Activated T-cell treated with anti-CD3 and anti-CD28 coated beads for 24 hours (primary cell): ENCODE measurements around the gene CIBAR2.

Experiments used
- DNase-seq: peaks from one replicate; pipeline ENCODE4 v3.0.0-alpha.2; 2020; ENCODE audit warnings: low read depth

The CIBAR2 gene

DNA sequence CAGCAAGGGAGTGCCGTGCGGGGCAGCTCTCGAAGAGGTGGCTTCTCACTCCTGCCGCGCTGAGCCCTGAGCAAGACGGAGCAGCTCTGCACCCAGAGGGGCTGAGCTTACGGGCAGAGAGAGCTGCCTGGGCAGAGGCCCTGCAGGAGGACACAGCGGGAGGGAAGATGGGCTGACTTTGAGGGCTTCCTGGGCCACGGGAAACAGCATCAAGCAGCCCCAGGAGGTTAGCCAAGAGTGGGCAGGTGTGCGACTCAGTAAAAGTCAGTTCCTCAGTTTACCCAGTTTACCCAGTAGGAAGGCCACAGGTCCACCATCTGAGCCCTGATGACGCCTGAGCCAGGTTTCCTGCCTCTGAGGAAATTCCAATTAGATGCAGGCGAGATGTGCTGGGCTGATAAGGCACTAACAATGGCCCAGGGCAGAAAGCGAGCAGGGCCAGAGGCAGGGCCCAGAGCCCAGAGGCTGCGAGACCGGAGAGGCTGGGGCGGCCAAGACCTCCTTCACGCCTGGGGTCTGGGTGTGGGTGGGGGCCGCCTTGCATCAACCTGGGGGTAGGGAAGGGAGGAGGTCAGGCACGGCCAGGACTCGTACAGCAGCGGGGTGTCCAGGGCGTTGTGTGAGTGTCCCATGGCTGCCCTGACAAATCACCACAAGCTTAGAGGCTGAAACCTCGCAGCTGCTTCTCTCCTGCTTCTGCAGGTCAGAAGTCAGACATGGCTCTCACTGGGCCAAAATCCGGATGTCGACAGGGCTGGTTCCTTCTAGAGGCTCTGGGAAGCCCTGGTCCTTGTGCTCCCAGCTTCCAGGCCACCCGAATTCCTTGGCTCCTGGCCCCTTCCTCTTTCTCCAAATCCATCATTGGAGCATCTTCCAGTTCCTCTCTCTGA, 32.0 kb upstream of the CIBAR2 start:
- DNase-seq: no peak

DNA sequence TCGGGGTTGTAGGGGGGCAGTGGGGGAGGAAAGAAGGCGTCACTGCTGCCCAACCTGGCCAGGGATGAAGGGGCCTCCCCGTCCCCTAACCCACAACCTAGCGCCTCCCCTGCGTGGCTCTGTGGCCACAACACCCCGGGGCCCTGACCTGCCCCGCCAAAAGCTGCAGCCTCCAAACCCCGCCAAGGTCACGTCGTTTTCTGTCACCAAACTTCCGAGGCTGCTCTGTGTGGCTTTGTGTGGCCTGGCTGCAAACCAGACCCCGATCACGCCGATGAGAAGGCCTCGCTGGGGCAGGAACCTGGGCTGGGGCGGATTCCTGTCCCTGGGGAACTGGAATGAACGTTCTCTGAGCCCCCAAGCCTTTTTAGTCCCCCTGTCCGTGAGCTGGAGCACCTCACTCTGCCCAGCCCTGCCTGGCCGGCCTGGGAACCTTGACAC, 30.5 kb upstream of the CIBAR2 start:
- DNase-seq: no peak

DNA sequence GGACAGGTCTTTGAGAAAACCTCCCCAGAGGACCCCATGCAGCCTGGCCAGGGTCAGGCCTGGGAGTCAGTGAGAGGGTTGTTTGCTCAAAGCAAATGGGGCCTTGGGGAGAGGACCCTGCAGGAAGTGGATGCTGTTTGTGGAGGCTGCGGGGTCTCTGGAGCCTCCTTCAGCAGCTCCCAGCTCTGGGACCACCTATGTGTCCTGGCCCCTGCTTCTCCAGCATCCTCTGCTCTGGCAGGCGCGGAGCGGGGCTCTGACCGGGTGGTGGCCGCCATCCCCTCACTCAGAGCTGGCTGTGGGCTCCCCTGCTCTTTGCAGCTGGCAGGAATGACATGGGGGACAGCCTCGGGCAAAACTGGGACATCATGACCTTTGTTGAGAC, 29.8 kb upstream of the CIBAR2 start:
- no peak for DNase-seq

DNA sequence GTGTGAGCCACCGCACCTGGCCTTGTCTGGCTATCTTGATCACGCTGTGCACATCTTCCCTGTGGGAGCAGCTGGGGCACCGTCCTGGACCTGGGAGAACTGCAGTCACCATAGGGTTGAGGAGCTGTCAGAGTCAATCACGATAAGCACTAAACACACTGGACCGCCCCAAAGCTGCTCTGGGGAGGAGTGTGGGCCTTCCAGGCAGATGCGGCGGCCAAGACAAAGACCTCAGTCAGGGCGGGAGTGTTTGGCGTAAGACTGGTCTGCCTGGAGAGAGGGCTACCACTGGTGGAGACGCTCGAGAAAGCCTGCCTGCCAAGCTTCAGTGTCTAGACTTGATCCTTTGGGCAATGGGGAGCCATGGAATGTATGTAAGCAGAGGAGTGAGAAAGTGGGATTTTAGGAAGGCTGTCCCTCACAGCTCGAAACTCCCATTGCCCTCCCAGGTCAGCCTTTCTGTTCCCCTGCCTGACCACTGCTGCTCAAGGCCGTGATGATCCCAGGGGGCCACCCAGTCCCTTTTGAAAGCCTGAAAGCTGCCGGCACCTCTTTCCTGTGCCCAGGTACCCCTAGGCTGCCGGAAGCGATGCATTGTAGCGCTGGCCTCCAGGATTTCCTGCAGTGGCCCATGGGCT, 29.3 kb upstream of the CIBAR2 start:
- DNase-seq: no peak

DNA sequence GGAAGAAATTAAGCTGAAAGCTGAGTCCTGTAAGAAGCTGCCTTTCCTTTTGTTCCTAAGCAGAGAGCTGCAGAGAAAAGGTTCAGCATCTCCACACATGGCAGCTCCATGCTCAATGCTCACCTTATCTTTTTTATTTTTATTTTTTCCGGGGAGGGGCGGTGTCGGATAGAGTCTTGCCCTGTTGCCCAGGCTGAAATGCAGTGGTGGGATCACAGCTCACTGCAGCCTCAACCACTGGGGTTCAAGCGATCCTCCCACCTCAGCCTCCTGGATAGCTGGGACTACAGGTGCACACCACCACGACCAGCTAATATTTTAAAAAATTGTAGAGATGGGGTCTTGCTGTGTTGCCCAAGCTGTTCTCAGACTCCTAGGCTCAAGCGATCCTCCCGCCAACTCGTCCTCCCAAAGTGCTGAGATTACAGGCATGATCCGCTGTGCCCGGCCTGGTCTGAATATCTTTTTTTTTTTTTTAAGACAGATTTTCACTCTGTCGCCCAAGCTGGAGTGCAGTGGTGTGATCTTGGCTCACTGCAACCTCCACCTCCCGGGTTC, 28.3 kb upstream of the CIBAR2 start:
- DNase-seq: no peak

DNA sequence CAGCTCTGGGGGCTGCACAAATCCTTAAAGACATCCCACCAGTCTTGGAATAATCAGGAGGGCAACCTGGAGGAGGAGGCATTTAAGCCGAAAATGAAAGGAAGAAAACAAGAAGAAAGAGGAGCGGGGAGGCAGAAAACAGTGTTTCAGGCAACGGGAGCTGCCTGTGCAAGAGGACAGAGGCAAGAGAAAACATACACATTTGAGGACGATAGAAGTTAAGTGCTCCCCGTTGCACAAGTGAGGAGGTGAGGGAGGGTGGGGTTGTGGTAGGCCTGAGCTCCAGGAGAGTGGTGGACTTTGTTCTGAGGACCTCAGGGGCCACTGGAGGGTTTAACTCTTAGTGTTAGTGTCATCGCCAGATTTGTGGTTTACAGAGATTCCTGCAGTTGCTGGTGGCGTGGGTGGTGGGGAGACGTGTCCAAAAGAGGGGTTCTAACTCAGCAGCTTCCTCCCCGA, 27.6 kb upstream of the CIBAR2 start:
- no peak for DNase-seq

DNA sequence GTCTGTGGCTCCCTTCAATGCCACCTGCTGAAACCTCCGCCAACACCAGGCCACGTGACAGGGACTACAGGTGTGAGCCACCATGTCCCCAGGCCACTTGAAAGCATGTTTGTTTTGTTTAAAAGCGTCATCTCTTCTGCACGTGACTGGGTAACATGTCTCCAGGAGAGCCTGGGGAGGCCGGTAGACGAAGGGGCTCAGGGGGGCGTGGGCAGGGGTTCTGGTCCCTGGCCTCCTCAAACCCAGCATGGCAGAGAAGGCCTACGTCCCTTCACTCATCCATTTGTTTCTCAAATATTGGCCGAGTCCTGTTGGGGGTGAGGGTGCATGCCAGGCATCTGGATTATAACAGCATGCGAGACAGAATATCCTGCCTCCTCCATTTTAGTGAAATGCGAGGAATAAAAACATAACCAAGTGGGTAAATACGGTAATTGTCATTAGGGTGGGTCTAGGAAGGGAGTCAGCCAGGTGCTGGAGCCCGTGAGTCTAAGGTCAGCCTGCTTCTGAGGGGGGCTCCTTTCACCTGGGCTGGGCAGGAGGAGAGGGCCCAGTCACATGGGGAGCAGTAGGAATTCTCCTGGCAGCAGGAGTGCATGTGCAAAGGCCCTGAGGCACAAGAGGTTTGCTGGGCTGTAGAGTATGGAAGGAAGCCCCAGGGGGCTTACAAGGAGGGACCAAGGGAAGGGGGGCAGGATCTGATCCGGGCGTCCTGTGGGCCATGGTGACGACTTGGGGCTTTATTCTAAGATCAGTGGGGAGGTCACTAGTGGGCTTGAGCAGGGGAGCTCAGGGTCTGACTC, 26.8 kb upstream of the CIBAR2 start:
- no peak for DNase-seq

DNA sequence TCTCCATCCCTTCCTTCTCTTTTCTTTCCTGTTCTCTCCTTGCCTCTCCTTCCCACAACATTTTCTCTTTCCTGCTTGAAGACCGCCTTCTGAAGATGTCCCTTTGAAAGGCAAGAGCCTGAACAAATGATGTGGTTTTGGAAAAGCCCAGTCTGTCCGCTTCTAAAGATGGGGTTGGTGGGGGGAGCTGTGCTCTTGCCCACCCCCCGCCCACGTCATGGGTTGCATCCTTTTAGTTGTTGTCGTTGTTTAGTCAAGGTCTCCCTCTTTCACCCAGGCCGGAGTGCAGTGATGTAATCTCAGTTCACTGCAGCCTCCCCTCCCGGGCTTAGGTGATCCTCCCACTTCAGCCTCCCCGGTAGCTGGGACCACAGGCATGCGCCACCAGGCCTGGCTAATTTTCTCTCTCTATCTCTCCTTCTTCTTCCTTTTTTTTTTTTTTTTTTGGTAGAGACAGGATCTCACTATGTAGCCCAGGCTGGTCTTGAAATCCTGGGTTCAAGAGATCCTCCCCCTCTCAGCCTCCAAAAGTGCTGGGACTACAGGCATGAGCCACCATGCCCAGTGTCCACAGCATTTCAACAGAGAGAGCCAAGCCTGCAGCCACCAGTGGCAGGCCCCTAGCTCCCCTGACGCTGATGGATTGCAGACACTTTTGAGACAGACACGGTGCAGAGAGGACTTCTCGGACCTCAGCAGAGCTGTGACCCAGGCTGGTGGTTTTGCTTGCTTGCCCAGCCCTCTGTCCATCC, 26.0 kb upstream of the CIBAR2 start:
- DNase-seq: no peak

DNA sequence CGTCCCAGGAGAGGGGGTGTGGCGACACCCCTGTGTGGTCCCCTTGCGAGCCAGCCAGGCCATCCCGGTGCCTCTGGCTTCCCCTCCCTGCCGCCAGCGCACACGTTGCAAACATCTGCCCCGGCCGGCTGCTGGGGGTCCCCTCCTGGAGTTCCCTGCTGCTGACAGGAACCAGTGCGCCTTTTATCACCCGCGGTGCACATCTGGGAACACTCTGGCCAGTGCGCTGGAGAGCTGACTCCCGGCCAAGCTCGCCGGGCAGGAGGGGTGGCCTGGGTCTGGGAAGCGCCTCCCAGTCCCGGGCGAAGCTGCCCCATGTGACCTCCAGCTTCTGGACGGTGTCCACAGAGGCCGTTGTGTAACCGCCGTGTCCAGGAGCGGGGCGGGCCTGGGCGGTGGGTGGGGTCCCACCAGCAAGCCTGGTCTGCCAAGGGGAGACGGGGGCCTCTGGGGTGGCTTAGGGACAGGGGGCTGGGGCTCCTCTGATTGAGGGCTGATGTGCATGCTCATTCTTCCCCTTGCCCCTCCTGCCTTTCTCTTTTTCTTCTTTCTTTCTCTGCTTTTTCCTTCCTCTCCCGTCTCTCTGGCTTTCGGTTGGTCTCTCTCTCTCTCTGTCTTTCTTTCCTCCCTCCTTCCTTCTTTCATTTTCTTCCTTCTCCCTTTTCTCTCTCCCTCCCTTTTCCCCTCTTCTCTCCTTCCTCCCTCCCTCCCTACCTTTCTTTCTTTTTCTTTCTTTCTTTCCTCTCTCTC, 25.2 kb upstream of the CIBAR2 start:
- DNase-seq: no peak

DNA sequence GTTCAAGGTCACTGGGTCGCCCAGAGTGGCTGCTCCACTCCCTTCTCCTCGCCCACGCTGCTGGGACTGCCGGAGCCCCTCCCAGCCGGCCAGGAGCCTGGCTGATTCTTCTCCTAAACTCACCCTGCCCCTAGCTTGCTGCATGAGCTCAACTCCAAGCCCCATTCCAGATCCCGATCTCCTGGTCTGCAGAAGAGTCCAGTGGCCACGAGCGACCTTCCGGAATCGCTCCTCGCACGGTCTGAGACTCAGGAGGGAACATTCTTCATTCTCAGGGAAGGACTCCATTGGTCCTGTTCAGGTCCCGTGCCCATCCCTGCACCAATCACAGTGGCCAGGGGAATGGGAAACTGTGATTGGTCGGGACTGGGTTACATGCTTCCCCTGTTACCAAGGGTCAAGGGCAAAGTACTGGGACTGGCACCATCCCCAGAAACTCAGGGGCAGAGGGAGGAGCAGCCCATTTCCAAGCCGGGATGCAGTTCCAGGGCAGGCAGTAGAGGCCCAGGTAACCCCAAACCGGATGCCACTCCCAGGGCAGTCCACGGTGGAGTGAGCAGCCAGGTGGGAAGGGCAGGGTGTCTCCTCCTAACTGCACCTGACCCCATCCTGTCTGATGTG, 24.5 kb upstream of the CIBAR2 start:
- no peak for DNase-seq

DNA sequence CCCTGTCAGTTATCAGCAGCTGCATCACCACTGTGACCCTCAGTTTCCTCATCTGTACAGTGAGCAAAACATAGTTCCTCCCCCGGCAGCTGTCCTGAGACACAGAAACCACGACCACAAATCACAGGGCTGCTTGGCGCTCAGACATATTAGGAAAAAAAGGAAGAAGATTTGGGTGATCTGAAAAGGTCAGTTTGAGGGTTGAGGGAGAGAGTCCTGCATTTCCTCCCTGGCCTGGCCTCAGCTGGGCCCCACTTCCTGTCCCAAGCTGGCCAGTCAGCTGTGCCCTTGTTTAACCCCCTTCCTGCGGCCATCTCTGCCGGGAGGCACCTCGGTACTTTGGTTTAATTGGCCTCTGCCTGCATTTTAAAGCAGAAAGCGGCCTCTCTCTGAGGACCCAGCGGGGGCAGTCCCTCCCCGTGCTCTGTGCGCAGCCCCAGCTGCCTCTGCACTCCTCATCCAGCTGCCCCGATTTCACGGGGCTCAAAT, 24.0 kb upstream of the CIBAR2 start:
- no peak for DNase-seq

DNA sequence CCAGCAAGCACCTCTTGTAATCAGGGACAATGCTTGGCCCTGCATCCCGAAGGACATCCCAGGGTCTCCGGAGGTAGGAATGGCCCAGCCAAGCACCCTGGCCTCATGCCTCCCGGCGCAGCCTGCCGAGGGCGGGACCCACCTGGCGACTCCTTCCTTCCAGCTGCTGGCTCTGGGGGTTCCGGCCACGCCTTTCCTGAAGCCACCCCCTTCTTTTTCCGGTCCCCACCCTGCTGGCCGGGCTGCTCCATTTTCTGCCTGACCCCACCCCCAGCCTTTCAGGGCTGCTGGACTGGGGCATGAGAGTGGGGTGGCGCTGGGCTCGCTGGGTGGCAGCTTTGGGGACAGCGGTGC, 22.5 kb upstream of the CIBAR2 start:
- no peak for DNase-seq

DNA sequence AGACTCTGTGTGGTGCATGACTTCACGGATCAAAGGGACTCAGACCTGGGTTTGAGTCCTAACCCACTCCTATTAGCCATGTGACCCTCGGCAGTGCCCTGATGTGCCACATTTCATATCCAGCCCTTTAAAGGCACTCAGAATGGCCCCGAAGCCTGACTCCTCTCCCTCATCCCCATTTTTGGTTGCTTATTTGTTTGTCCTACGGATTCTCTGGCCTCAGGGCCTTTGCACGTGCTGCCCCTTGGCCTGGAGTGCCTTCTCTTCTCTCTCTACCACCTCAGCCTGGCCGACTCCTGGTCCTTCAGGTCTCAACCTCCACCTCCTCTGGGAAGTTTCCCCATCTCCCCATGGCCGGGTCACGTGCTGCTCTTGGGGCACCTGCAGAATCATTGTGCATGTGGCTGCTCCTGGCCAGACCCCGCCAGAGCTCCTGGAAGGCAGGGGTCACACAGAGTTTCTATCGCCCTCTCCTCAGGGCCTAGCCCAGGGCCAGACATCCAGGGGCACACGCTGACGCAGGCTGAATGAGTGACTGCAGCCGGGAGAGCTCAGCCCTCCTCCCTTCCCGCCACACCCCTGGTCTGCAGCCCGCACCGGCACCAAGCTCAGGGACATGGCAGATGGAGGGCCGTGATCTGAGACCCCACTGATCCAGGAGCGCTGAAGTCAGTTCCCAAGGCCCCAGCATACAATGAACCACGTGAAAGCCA, 22.0 kb upstream of the CIBAR2 start:
- no peak for DNase-seq

DNA sequence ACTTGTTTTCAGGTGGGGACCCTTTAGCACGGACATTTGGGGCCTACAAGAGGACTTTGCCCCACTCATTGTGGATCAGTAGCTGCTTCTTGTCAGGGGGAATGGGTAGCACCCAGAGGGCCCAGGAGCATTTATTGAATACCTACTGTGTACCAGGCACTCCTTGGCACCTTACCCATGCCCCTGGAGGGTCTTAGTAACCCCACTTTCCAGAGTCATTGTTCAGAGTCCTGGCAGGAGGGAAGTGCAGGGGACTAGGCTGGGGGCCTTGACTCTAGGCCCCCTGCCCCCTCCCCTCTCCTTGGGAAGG, 21.0 kb upstream of the CIBAR2 start:
- DNase-seq: no peak

DNA sequence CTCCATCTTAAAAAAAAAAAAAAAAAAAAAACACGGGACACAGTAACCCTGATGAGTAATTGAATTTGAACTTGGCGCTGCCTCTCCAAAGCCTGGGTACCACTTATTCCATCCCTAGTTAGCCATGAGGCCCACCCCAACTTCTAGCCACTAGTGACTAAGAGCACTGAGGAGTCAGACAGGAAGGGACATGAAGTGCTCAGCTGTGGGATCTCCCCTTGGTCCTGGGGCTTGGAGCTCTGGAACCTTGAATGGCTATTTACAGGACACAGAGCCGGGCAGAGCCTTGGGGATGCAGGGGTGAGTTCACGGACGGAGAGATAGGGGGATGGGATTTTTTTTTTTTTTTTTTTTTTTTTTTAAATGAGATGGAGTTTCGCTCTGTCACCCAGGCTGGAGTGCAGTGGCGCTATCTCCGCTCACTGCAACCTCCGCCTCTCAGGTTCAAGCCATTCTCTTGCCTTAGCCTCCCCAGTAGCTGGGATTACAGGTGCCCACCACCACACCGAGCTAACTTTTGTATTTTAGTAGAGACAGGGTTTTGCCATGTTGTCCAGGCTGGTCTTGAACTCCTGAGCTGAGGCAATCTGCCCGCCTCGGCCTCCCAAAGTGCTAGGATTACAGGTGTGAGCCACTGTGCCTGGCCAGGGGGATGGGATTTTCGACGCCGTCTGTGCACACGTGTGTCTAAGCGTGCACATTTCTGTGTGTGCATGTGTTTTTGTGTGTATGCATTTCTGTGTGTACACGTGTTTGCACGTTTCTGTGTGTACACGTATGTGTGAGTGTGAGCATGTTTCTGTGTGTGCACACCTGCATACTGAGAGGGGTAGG, 20.4 kb upstream of the CIBAR2 start:
- DNase-seq: no peak

DNA sequence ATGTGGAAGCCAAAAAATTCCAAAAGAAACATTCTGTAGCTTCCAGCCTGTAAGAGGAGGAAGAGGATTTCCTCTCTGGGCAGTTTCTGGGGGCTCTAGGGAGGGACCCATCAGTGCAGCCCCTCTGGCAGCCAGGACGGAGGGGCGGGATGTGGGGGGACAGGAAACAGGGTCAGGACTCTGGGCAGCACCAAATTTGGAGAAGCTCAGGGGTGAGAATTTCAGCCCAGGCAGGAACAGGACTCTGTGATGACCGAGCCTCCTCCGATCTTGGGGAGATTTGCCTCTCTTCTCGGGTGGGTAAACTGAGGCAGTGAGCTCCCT, 18.4 kb upstream of the CIBAR2 start:
- no peak for DNase-seq

DNA sequence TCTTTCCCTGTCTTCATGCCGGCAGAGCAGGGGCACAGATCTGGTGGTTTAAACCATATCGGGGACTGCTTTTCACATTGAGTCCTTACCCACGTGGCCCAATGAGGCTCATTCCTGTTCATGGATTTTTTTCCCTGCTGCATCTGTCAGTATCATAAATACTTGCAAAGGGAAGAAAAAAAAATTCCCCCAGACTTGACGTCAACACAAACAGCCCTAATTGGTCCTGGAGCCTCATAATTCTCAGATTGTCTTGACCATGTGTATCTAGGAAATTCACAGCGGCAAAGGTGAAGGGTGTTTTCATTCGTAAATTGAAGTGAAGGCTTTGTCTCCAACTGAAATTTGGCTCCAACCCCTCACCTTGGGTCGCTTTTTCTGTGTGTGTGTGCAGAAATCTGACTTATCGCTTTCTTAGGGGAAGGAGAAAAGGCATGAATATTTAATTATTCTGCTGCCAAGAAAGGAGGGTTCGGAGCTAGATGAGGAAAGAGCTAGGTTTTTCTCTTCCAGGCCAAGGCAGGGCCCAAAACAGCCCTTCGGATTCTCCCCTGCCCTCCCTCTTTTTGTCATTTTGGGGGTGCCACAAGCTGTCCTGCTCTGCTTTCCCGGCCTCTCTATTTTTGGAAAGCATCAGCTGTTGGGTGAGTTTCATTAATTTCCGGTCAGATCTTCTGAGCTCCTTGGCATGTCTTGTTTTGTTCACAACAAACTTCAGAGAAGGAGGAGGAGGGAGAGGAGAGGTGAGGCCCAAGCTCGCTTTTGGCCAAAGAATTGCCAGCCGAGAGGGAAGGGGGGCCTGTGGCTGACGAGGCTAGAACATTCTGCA, 17.8 kb upstream of the CIBAR2 start:
- DNase-seq: no peak
